Neural cell (in vitro differentiated cells): ENCODE results near the gene TICAM1. TPM values are rescaled to one million over a fixed set of nuclear protein-coding genes. Genes with fewer than 3 reads are reported as not detected.

Experiments used
- H2AFZ ChIP-seq: fragments of 200-600, 300-800 bp; sonication (generic), shearing (Covaris generic); 2 replicates; pipeline ENCODE4 v1.6.0; 2014; ENCODE audit warnings: low read depth, mild to moderate bottlenecking, antibody characterized with exemption, low read length, moderate library complexity
- H3F3A ChIP-seq: fragments of 200-600 bp; shearing (Covaris generic); 2 replicates; pipeline ENCODE4 v1.6.1; 2016; ENCODE audit warnings: mild to moderate bottlenecking, moderate library complexity, mixed read lengths, antibody characterized with exemption, low read length; ENCODE audit not compliant: insufficient read depth, poor library complexity, severe bottlenecking
- H3K27ac ChIP-seq: fragments of 200-600, 300-800 bp; sonication (generic), shearing (Covaris generic); 2 replicates; pipeline ENCODE4 v1.5.1; 2014; ENCODE audit warnings: mild to moderate bottlenecking, low read length, moderate library complexity
- H3K27me3 ChIP-seq: fragments of 300-800, 200-600 bp; sonication (generic), shearing (Covaris generic); 2 replicates; pipeline ENCODE4 v1.6.0; 2014; ENCODE audit warnings: mild to moderate bottlenecking, low read depth, low read length, moderate library complexity; ENCODE audit not compliant: insufficient read depth
- H3K36me3 ChIP-seq: fragments of 300-800, 200-600 bp; sonication (generic), shearing (Covaris generic); 2 replicates; pipeline ENCODE4 v1.5.1; 2014; ENCODE audit warnings: mild to moderate bottlenecking, antibody characterized with exemption, low read length, moderate library complexity; ENCODE audit not compliant: insufficient read depth
- H3K4me2 ChIP-seq: fragments of 300-800, 200-600 bp; sonication (generic), shearing (Covaris generic); 2 replicates; pipeline ENCODE4 v1.6.0; 2014; ENCODE audit warnings: mild to moderate bottlenecking, low read length
- H3K4me3 ChIP-seq: fragments of 300-800, 200-600 bp; sonication (generic), shearing (Covaris generic); 2 replicates; pipeline ENCODE4 v1.5.1; 2014; ENCODE audit warnings: mild to moderate bottlenecking, low read length, moderate library complexity
- H3K79me2 ChIP-seq: fragments of 200-600 bp; shearing (Covaris generic); replicated peaks from 2 replicates; pipeline ENCODE4 v1.6.0; 2014; ENCODE audit warnings: mild to moderate bottlenecking, low read length, moderate library complexity; ENCODE audit not compliant: insufficient read depth
- H3K9ac ChIP-seq: fragments of 300-800, 200-600 bp; sonication (generic), shearing (Covaris generic); 2 replicates; pipeline ENCODE4 v1.6.1; 2016; ENCODE audit warnings: mild to moderate bottlenecking, low read length, mixed read lengths
- H3K9me2 ChIP-seq: fragments of 200-600 bp; shearing (Covaris generic); 2 replicates; pipeline ENCODE4 v1.6.1; 2016; ENCODE audit warnings: mild to moderate bottlenecking, low read length, mixed read lengths; ENCODE audit not compliant: insufficient read depth
- H3K9me3 ChIP-seq: fragments of 200-600, 300-800 bp; sonication (generic), shearing (Covaris generic); 2 replicates; pipeline ENCODE4 v1.6.1; 2016; ENCODE audit warnings: mild to moderate bottlenecking, mixed run types, low read length, moderate library complexity, mixed read lengths
- H4K20me1 ChIP-seq: fragments of 200-600 bp; shearing (Covaris generic); 2 replicates; pipeline ENCODE4 v1.6.1; 2016; ENCODE audit warnings: mild to moderate bottlenecking, mixed run types; ENCODE audit not compliant: insufficient read depth
- CTCF ChIP-seq: fragments of 450-650 bp; IDR thresholded peaks from 2 replicates; pipeline ENCODE4 v1.5.1; 2014; ENCODE audit warnings: antibody characterized with exemption, mild to moderate bottlenecking, moderate library complexity; ENCODE audit not compliant: poor library complexity, severe bottlenecking
- EP300 ChIP-seq: fragments of 450-650 bp; conservative IDR thresholded peaks from 2 replicates; pipeline ENCODE4 v1.6.1; 2014; ENCODE audit warnings: antibody characterized with exemption, mild to moderate bottlenecking, moderate library complexity; ENCODE audit not compliant: poor library complexity, severe bottlenecking
- EZH2 ChIP-seq: fragments of 200-600, 300-800 bp; shearing (Covaris generic), sonication (generic); IDR thresholded peaks from 2 replicates; pipeline ENCODE4 v1.6.1; 2014; ENCODE audit warnings: antibody characterized with exemption, low read length, borderline replicate concordance, mild to moderate bottlenecking; ENCODE audit not compliant: insufficient read depth, poor library complexity, severe bottlenecking
- MXI1 ChIP-seq: fragments of 450-650 bp; conservative IDR thresholded peaks from 2 replicates; pipeline ENCODE4 v1.6.1; 2014; ENCODE audit warnings: antibody characterized with exemption, mild to moderate bottlenecking; ENCODE audit not compliant: poor library complexity, severe bottlenecking
- POLR2AphosphoS5 ChIP-seq: IDR thresholded peaks from 2 replicates; pipeline ENCODE4 v1.6.1; 2012
- RAD21 ChIP-seq: fragments of 450-650 bp; conservative IDR thresholded peaks from 2 replicates; pipeline ENCODE4 v1.6.1; 2014; ENCODE audit warnings: antibody characterized with exemption, mild to moderate bottlenecking, moderate library complexity
- REST ChIP-seq: IDR thresholded peaks from 2 replicates; pipeline ENCODE4 v1.6.1; 2012; ENCODE audit warnings: borderline replicate concordance
- SMC3 ChIP-seq: fragments of 450-650 bp; conservative IDR thresholded peaks from 2 replicates; pipeline ENCODE4 v1.6.1; 2014; ENCODE audit warnings: antibody characterized with exemption, mild to moderate bottlenecking, moderate library complexity; ENCODE audit not compliant: poor library complexity
- TAF1 ChIP-seq: IDR thresholded peaks from 2 replicates; pipeline ENCODE4 v1.6.1; 2012; ENCODE audit warnings: low read depth
- polyA plus RNA-seq: library from polyadenylated mRNA; depleted of rRNA; stranded (reverse); fragments of >200 nt; gene quantifications from 2 replicates; pipeline ENCODE4 v1.2.3, GENCODE V29; 2014

The TICAM1 gene
- polyA plus RNA-seq, 1 donor from 2014 or later, result not detected

- no peak overlapping the region for H2AFZ ChIP-seq
- no peak overlapping the region for H3K27ac ChIP-seq
These were observed 695 bp downstream of the TICAM1 start for GRCh38 chr19:4830768-4831265.

GRCh38 chr19:4830332-4830731 is 1.2 kb downstream of the TICAM1 start:
- H3F3A ChIP-seq, result no peaks in the 10 kb centered on the region
- H3K36me3 ChIP-seq, result no peaks in the 10 kb centered on the region
- no peak overlapping the region for H3K4me3 ChIP-seq
- H3K9me2 ChIP-seq, result no peaks in the 10 kb centered on the region
- peaks cover 14% of the 10 kb centered on the region for H3K27me3 ChIP-seq
- no peak overlapping the region for H3K4me2 ChIP-seq
- H3K79me2 ChIP-seq, result no peaks in the 10 kb centered on the region
- no peak overlapping the region for H3K9ac ChIP-seq
- no peak overlapping the region for H3K27ac ChIP-seq
- H3K9me3 ChIP-seq, result no peaks in the 10 kb centered on the region
- H4K20me1 ChIP-seq, result no peaks in the 10 kb centered on the region
- no peak overlapping the region for H2AFZ ChIP-seq
- TF ChIP-seq REST, result no peak
- no peak for TF ChIP-seq CTCF
- TF ChIP-seq TAF1, result no peak
- TF ChIP-seq EZH2, result no peak
- no peak for TF ChIP-seq SMC3
- TF ChIP-seq EP300, result no peak

More at GRCh38 chr19:4830768-4831265, 695 bp downstream of the TICAM1 start:
- H3K9me2 ChIP-seq, result no peaks in the 10 kb centered on the region
- no peak overlapping the region for H3K4me3 ChIP-seq
- no peaks in the 10 kb centered on the region for H3K79me2 ChIP-seq
- H3K36me3 ChIP-seq, result no peaks in the 10 kb centered on the region
- H3K9ac ChIP-seq, result no peak overlapping the region
- H4K20me1 ChIP-seq, result no peaks in the 10 kb centered on the region
- no peaks in the 10 kb centered on the region for H3K9me3 ChIP-seq
- no peak for TF ChIP-seq SMC3
- TF ChIP-seq CTCF, result no peak
- TF ChIP-seq RAD21, result no peak
- no peak for TF ChIP-seq REST
- TF ChIP-seq MXI1, result no peak
- TF ChIP-seq EZH2, result no peak
- no peak for TF ChIP-seq TAF1
- TF ChIP-seq EP300, result no peak
- no peak for TF ChIP-seq POLR2AphosphoS5
- H3K4me2 ChIP-seq, result no peak overlapping the region
- no peaks in the 10 kb centered on the region for H3F3A ChIP-seq
- H3K27me3 ChIP-seq, result peaks cover 14% of the 10 kb centered on the region
